Measurements from ENCODE around the gene GBGT1. TPM values are rescaled to one million over a fixed set of nuclear protein-coding genes. Genes with fewer than 3 reads are reported as not detected.

Gene GBGT1
- total RNA-seq, 1 experiment from 2014 or later = 16.5 TPM

- no peak for TF ChIP-seq CTCF (IDR thresholded peaks at IDR 0.05)
- no peak for TF ChIP-seq AR (CRISPR knock-in tag; IDR thresholded peaks at IDR 0.05)
- TF ChIP-seq TEAD4 (CRISPR knock-in tag; IDR thresholded peaks at IDR 0.05) = no peak
- no peak for TF ChIP-seq TCF7 (CRISPR knock-in tag; IDR thresholded peaks at IDR 0.05; ENCODE audit: low read depth)
Measured at GRCh38 chr9:133118179-133118520, 45.6 kb downstream of the GBGT1 start (continued).

- Mint-ChIP-seq H3K4me3 (no peak overlapping the region), H3K27ac (no peak overlapping the region), H3K4me1 (peaks cover 12% of the 10 kb centered on the region), H3K27me3 (ENCODE audit: low read depth) (peaks cover 43% of the 10 kb centered on the region), H3K36me3 (no peaks in the 10 kb centered on the region), H3K9me3 (no peaks in the 10 kb centered on the region)
- POLR2A ChIA-PET = no interaction called here
- no peak for TF ChIP-seq NR2C2 (CRISPR knock-in tag; IDR thresholded peaks at IDR 0.05)
- CTCF ChIA-PET = interaction anchor here (0.9 to 6.0 kb wide), 7 partner anchors 11 to 121 kb away, joined by 3 to 70 read pairs (median 4); no protein-coding TSS in a partner anchor
- ATAC-seq (no peak), DNase-seq (ENCODE audit: low spot score) (no peak)
Measured at GRCh38 chr9:133117271-133118178, 46.2 kb downstream of the GBGT1 start.

- Mint-ChIP-seq H3K4me1 (peaks cover 10% of the 10 kb centered on the region), H3K27ac (no peak overlapping the region), H3K9me3 (no peaks in the 10 kb centered on the region), H3K27me3 (ENCODE audit: low read depth) (peaks cover 34% of the 10 kb centered on the region), H3K36me3 (no peaks in the 10 kb centered on the region), H3K4me3 (no peak overlapping the region)
- no peak for DNase-seq (ENCODE audit: low spot score)
- POLR2A ChIA-PET = no interaction called here
- ATAC-seq = no peak
- CTCF ChIA-PET = interaction anchor here (0.9 to 6.0 kb wide), 4 partner anchors 13 to 68 kb away, joined by 3 to 70 read pairs (median 8); no protein-coding TSS in a partner anchor
- TF ChIP-seq TEAD1 (CRISPR knock-in tag; IDR thresholded peaks at IDR 0.05) (no peak), E2F1 (CRISPR knock-in tag; IDR thresholded peaks at IDR 0.05) (no peak), SP1 (CRISPR knock-in tag; conservative IDR thresholded peaks at IDR 0.05) (no peak), ZNF138 (CRISPR knock-in tag; conservative IDR thresholded peaks at IDR 0.05) (no peak), JUN (CRISPR knock-in tag; IDR thresholded peaks at IDR 0.05) (no peak), NFYB (CRISPR knock-in tag; conservative IDR thresholded peaks at IDR 0.05; ENCODE audit: low read depth) (no peak), ZNF219 (CRISPR knock-in tag; IDR thresholded peaks at IDR 0.05; ENCODE audit: borderline replicate concordance) (no peak), PRDM15 (CRISPR knock-in tag; IDR thresholded peaks at IDR 0.05) (no peak), MYBL2 (CRISPR knock-in tag; IDR thresholded peaks at IDR 0.05) (no peak)
Measured at GRCh38 chr9:133116346-133117231, 47.1 kb downstream of the GBGT1 start.

All from WTC11 (cell line).